ENCODE measurements around the gene GABPB1.

DNA sequence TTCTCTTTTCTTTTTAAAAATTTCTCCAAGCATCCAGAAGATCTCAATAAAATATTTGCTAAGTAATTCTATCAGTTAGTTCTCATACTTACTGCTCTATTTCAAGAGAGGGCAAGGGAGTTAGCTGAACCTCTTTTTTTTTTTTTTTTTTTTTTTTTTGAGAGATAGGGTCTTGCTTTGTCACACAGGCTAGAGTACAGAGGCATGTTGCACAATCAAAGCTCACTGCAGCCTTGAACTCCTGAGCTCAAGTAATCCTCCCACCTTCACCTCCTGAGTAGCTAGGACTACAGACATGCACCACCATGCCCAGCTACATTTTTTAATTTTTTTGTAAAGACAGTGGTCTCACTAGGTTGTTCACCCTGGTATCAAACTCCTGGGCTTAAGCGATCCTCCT, 110.8 kb downstream of the GABPB1 start:
- TF ChIP-seq, protein P1, sequence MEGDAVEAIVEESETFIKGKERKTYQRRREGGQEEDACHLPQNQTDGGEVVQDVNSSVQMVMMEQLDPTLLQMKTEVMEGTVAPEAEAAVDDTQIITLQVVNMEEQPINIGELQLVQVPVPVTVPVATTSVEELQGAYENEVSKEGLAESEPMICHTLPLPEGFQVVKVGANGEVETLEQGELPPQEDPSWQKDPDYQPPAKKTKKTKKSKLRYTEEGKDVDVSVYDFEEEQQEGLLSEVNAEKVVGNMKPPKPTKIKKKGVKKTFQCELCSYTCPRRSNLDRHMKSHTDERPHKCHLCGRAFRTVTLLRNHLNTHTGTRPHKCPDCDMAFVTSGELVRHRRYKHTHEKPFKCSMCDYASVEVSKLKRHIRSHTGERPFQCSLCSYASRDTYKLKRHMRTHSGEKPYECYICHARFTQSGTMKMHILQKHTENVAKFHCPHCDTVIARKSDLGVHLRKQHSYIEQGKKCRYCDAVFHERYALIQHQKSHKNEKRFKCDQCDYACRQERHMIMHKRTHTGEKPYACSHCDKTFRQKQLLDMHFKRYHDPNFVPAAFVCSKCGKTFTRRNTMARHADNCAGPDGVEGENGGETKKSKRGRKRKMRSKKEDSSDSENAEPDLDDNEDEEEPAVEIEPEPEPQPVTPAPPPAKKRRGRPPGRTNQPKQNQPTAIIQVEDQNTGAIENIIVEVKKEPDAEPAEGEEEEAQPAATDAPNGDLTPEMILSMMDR (IDR thresholded peaks at IDR 0.05 in 4 of 5, conservative IDR thresholded peaks at IDR 0.05 in 1 of 5), result no peak
- no peak for TF ChIP-seq POLR2A (IDR thresholded peaks at IDR 0.05)
